HCT116 (cell line): ENCODE measurements around the gene MEAK7. TPM values are rescaled to one million over a fixed set of nuclear protein-coding genes. Genes with fewer than 3 reads are reported as not detected.

Experiments used
- ATAC-seq: fragments of 200-7000 bp; cut with Tn5 transposase; 2 replicates; pipeline ENCODE4 v1.9.1; 2020; ENCODE audit warnings: mild to moderate bottlenecking, moderate library complexity
- BruUV-seq: library from RNA; stranded (reverse); fragments of 400-500 nt; replicated peaks from 2 replicates; lab custom pipeline; 2021; lab: Mats Ljungman, UMichigan
- CTCF ChIA-PET: fragments of 300-600 bp; sonication (Branson Sonifier 250); formaldehyde crosslinking; loops from one replicate; lab custom pipeline; 2021; ENCODE audit warnings: antibody characterized with exemption; lab: Charles Lee
- POLR2A ChIA-PET: fragments of 300-600, 350-600 bp; sonication (Branson Sonifier 250); formaldehyde crosslinking; loops from one replicate; lab custom pipeline; 2021; ENCODE audit warnings: antibody characterized with exemption; lab: Charles Lee
- RAD21 ChIA-PET, 2 experiments: fragments of 300-600 bp; sonication (Branson Sonifier 250); formaldehyde crosslinking; loops; one replicate each; lab custom pipeline; 2023; ENCODE audit warnings: low total read pairs in 2 of 2; ENCODE audit not compliant: uncharacterized antibody in 2 of 2, unreplicated experiment in 2 of 2, low non-redundant PET in 1 of 2; lab: Charles Lee
- DNase-seq: peaks from one replicate; pipeline ENCODE4 v3.0.0-alpha.2; 2010; ENCODE audit warnings: low read depth, low spot score
- H2AFZ ChIP-seq: fragments of 200-600 bp; shearing (Covaris generic), sonication (generic); 2 replicates; pipeline ENCODE4 v1.6.1; 2017; ENCODE audit warnings: low read depth, mixed run types, mixed read lengths, antibody characterized with exemption, low read length; ENCODE audit not compliant: poor library complexity, severe bottlenecking
- H3K27ac ChIP-seq: 2 replicates; pipeline ENCODE4 v1.5.1; 2012; ENCODE audit warnings: low read depth, low read length
- H3K27me3 ChIP-seq: fragments of 200-600 bp; sonication (generic); 2 replicates; pipeline ENCODE4 v1.6.1; 2016; ENCODE audit warnings: mixed run types, low read length, mixed read lengths; ENCODE audit not compliant: insufficient read depth
- H3K36me3 ChIP-seq, 2 experiments: fragments of 200-500 bp in 1 of 2; fragments of 200-600 bp in 1 of 2; sonication (Bioruptor generic) in 1 of 2; sonication (generic) in 1 of 2; 2 replicates each; pipeline versions ENCODE4 v1.5.1 to v1.6.1; 2014 to 2016; ENCODE audit warnings: low read length in 2 of 2, inconsistent platforms in 1 of 2, mixed read lengths in 1 of 2, mixed run types in 1 of 2; ENCODE audit not compliant: insufficient read depth in 2 of 2, control insufficient read depth in 1 of 2
- H3K4me1 ChIP-seq, 2 experiments: fragments of 200-600 bp in 1 of 2; sonication (generic) in 1 of 2; 2 replicates each; pipeline versions ENCODE4 v1.5.1 to v1.6.1; 2012 to 2017; ENCODE audit warnings: low read length in 2 of 2, inconsistent platforms in 1 of 2, mild to moderate bottlenecking in 1 of 2, mixed read lengths in 1 of 2, mixed run types in 1 of 2, moderate library complexity in 1 of 2; ENCODE audit not compliant: insufficient read depth in 2 of 2, control insufficient read depth in 1 of 2
- H3K4me2 ChIP-seq: fragments of 200-600 bp; sonication (generic); 2 replicates; pipeline ENCODE4 v1.6.1; 2017; ENCODE audit warnings: mixed run types, low read length, mixed read lengths
- H3K4me3 ChIP-seq, 2 experiments: fragments of 200-600 bp in 1 of 2; sonication (generic) in 1 of 2; replicated peaks in 1 of 2; 2 replicates each; pipeline ENCODE4 v1.5.1; 2011 to 2016; ENCODE audit warnings: low read length in 2 of 2, control low read depth in 1 of 2, low read depth in 1 of 2, mild to moderate bottlenecking in 1 of 2, mixed read lengths in 1 of 2, mixed run types in 1 of 2
- H3K79me2 ChIP-seq: fragments of 200-600 bp; sonication (generic); 2 replicates; pipeline ENCODE4 v1.6.1; 2017; ENCODE audit warnings: mild to moderate bottlenecking, mixed run types, low read length, moderate library complexity, mixed read lengths; ENCODE audit not compliant: insufficient read depth
- H3K9ac ChIP-seq: fragments of 200-600 bp; sonication (generic); 2 replicates; pipeline ENCODE4 v1.6.1; 2016; ENCODE audit warnings: low read length, mixed read lengths
- H3K9me2 ChIP-seq: fragments of 200-600 bp; sonication (generic), shearing (Covaris generic); 2 replicates; pipeline ENCODE4 v1.6.1; 2017; ENCODE audit warnings: mixed run types, mild to moderate bottlenecking, moderate library complexity; ENCODE audit not compliant: insufficient read depth
- H3K9me3 ChIP-seq, 2 experiments: fragments of 200-500 bp in 1 of 2; fragments of 200-600 bp in 1 of 2; sonication (Bioruptor generic) in 1 of 2; sonication (generic) in 1 of 2; 2 replicates each; pipeline ENCODE4 v1.6.1; 2014 to 2017; ENCODE audit warnings: low read length in 2 of 2, mixed read lengths in 2 of 2, inconsistent platforms in 1 of 2, low read depth in 1 of 2, mild to moderate bottlenecking in 1 of 2, mixed run types in 1 of 2, moderate library complexity in 1 of 2; ENCODE audit not compliant: control insufficient read depth in 1 of 2, insufficient read depth in 1 of 2
- H4K20me1 ChIP-seq: fragments of 200-600 bp; sonication (generic), shearing (Covaris generic); 2 replicates; pipeline ENCODE4 v1.6.1; 2017; ENCODE audit warnings: mixed run types, mild to moderate bottlenecking, moderate library complexity; ENCODE audit not compliant: insufficient read depth
- CBX3 ChIP-seq: IDR thresholded peaks from 2 replicates; pipeline ENCODE4 v1.6.1; 2012; ENCODE audit warnings: low read depth
- CEBPB ChIP-seq: IDR thresholded peaks from 2 replicates; pipeline ENCODE4 v1.6.1; 2012; ENCODE audit warnings: low read depth
- EGR1 ChIP-seq: IDR thresholded peaks from 2 replicates; pipeline ENCODE4 v1.6.1; 2012; ENCODE audit warnings: low read depth
- ELF1 ChIP-seq: IDR thresholded peaks from 2 replicates; pipeline ENCODE4 v1.6.1; 2012; ENCODE audit warnings: low read depth, borderline replicate concordance
- EZH2 ChIP-seq: fragments of 200-600 bp; sonication (generic); IDR thresholded peaks from 2 replicates; pipeline ENCODE4 v1.6.1; 2017; ENCODE audit warnings: antibody characterized with exemption, mixed run types
- EZH2phosphoT487 ChIP-seq: fragments of 200-600 bp; IDR thresholded peaks from 2 replicates; pipeline ENCODE4 v1.6.1; 2018; ENCODE audit warnings: antibody characterized with exemption, borderline replicate concordance
- FOSL1 ChIP-seq: IDR thresholded peaks from 2 replicates; pipeline ENCODE4 v1.6.1; 2012; ENCODE audit warnings: low read depth
- JUND ChIP-seq: IDR thresholded peaks from 2 replicates; pipeline ENCODE4 v1.6.1; 2012
- POLR2AphosphoS5 ChIP-seq: IDR thresholded peaks from 2 replicates; pipeline ENCODE4 v1.6.1; 2011; ENCODE audit warnings: mild to moderate bottlenecking, low read depth, low read length, moderate library complexity
- RAD21 ChIP-seq: IDR thresholded peaks from 2 replicates; pipeline ENCODE4 v1.6.1; 2012; ENCODE audit warnings: low read depth, mild to moderate bottlenecking
- SIN3A ChIP-seq: IDR thresholded peaks from 2 replicates; pipeline ENCODE4 v1.6.1; 2012; ENCODE audit warnings: low read depth
- SP1 ChIP-seq: IDR thresholded peaks from 2 replicates; pipeline ENCODE4 v1.6.1; 2012; ENCODE audit warnings: low read depth
- SRF ChIP-seq: IDR thresholded peaks from 2 replicates; pipeline ENCODE4 v1.6.1; 2012; ENCODE audit warnings: low read depth
- TCF7L2 ChIP-seq: IDR thresholded peaks from 2 replicates; pipeline ENCODE4 v1.7.0; 2011; ENCODE audit warnings: borderline replicate concordance, inconsistent platforms; ENCODE audit not compliant: insufficient read depth, insufficient read length; ENCODE audit errors: extremely low read depth
- YY1 ChIP-seq: IDR thresholded peaks from 2 replicates; pipeline ENCODE4 v1.6.1; 2011; ENCODE audit warnings: low read length, low read depth, moderate library complexity, mild to moderate bottlenecking; ENCODE audit not compliant: insufficient replicate concordance; ENCODE audit errors: extremely low read depth
- ZFX ChIP-seq: fragments of 450-650 bp; IDR thresholded peaks from 2 replicates; pipeline ENCODE4 v1.6.1; 2017
- intact Hi-C: fragments of 100-400 bp; cut with micrococcal nuclease; formaldehyde crosslinking; loops from 2 replicates; pipeline ENCODE4 v1.10.0; 2022
- total RNA-seq: library from RNA; stranded (reverse); gene quantifications from one replicate; pipeline ENCODE4 v1.2.1, GENCODE V29; 2021; ENCODE audit not compliant: unreplicated experiment
- TF ChIP-seq, protein P1 (sequence below): IDR thresholded peaks from 2 replicates; pipeline ENCODE4 v1.6.1; 2012
- TF ChIP-seq, protein P2 (sequence below), 3 experiments: fragments of 200-600 bp in 1 of 3; sonication (generic) in 1 of 3; IDR thresholded peaks in 2 of 3; conservative IDR thresholded peaks in 1 of 3; 2 replicates each; pipeline ENCODE4 v1.5.1; 2012 to 2017; ENCODE audit warnings: low read depth in 2 of 3, low read length in 2 of 3, antibody characterized with exemption in 1 of 3, borderline replicate concordance in 1 of 3, control low read depth in 1 of 3, mild to moderate bottlenecking in 1 of 3, mixed read lengths in 1 of 3, mixed run types in 1 of 3, moderate library complexity in 1 of 3; ENCODE audit not compliant: insufficient read depth in 1 of 3
- TF ChIP-seq, protein P3 (sequence below): IDR thresholded peaks from 2 replicates; pipeline ENCODE4 v1.6.1; 2011; ENCODE audit warnings: mild to moderate bottlenecking, low read length, moderate library complexity; ENCODE audit not compliant: insufficient replicate concordance; ENCODE audit errors: extremely low read depth
- TF ChIP-seq, protein P4 (sequence below): IDR thresholded peaks from 2 replicates; pipeline ENCODE4 v1.6.1; 2012; ENCODE audit warnings: low read depth

The MEAK7 gene
- total RNA-seq, 1 experiment from 2014 or later, result 32.2 TPM

DNA sequence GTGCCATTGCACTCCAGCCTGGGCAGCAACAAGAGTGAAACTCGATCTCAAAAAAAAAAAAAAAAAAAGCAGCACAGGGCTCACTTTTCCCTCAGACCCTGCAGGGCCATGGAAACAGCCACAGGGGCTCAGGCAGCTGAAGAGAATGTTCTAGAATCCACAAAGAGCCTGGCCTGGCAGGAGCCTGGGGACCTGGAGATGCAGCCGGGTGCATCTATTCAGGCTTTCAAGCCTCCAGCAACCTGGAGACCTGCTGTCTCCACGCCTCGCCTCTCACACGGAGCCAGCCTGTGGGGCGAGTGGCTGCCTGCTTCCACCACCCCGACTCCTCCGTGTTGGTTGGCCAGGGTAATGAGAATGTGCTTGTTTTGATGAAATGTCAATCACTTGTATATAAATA is 44.0 kb upstream of the MEAK7 start:
- H4K20me1 ChIP-seq, result no peaks in the 10 kb centered on the region
- no peaks in the 10 kb centered on the region for H3K79me2 ChIP-seq
- H3K9ac ChIP-seq, result no peak overlapping the region
- H3K4me2 ChIP-seq, result no peak overlapping the region
- H3K9me3 ChIP-seq, result no peaks in the 10 kb centered on the region
- 0 out of 2 replicates have a peak, but pooled peaks have one; percentile 15 for ATAC-seq
- no peak overlapping the region for H2AFZ ChIP-seq
- BruUV-seq, result no TSS peak
- no peaks in the 10 kb centered on the region for H3K9me2 ChIP-seq
- intact Hi-C loops, result no loop called here
- no peaks in the 10 kb centered on the region for H3K36me3 ChIP-seq
- no peaks in the 10 kb centered on the region for H3K27me3 ChIP-seq
- no peak overlapping the region for H3K4me3 ChIP-seq
- H3K27ac ChIP-seq, result no peak overlapping the region
- ChIA-PET RAD21 (no interaction called here), POLR2A (no interaction called here), CTCF (no interaction called here)
- TF ChIP-seq CBX3 (no peak), SRF (no peak), TCF7L2 (no peak), JUND (no peak), ZFX (no peak), FOSL1 (no peak), ELF1 (no peak), EZH2 (no peak), POLR2AphosphoS5 (no peak), EZH2phosphoT487 (no peak), RAD21 (no peak), EGR1 (no peak), CEBPB (no peak), YY1 (no peak), SP1 (no peak), SIN3A (no peak)
- TF ChIP-seq, protein P1, sequence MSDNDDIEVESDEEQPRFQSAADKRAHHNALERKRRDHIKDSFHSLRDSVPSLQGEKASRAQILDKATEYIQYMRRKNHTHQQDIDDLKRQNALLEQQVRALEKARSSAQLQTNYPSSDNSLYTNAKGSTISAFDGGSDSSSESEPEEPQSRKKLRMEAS, result no peak
- TF ChIP-seq, protein P2, sequence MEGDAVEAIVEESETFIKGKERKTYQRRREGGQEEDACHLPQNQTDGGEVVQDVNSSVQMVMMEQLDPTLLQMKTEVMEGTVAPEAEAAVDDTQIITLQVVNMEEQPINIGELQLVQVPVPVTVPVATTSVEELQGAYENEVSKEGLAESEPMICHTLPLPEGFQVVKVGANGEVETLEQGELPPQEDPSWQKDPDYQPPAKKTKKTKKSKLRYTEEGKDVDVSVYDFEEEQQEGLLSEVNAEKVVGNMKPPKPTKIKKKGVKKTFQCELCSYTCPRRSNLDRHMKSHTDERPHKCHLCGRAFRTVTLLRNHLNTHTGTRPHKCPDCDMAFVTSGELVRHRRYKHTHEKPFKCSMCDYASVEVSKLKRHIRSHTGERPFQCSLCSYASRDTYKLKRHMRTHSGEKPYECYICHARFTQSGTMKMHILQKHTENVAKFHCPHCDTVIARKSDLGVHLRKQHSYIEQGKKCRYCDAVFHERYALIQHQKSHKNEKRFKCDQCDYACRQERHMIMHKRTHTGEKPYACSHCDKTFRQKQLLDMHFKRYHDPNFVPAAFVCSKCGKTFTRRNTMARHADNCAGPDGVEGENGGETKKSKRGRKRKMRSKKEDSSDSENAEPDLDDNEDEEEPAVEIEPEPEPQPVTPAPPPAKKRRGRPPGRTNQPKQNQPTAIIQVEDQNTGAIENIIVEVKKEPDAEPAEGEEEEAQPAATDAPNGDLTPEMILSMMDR (IDR thresholded peaks at IDR 0.05 in 2 of 3, conservative IDR thresholded peaks at IDR 0.05 in 1 of 3; ENCODE audit: borderline replicate concordance in 1 of 3, insufficient read depth in 1 of 3, low read depth in 2 of 3, low read length in 2 of 3), result no peak
- TF ChIP-seq, protein P3, sequence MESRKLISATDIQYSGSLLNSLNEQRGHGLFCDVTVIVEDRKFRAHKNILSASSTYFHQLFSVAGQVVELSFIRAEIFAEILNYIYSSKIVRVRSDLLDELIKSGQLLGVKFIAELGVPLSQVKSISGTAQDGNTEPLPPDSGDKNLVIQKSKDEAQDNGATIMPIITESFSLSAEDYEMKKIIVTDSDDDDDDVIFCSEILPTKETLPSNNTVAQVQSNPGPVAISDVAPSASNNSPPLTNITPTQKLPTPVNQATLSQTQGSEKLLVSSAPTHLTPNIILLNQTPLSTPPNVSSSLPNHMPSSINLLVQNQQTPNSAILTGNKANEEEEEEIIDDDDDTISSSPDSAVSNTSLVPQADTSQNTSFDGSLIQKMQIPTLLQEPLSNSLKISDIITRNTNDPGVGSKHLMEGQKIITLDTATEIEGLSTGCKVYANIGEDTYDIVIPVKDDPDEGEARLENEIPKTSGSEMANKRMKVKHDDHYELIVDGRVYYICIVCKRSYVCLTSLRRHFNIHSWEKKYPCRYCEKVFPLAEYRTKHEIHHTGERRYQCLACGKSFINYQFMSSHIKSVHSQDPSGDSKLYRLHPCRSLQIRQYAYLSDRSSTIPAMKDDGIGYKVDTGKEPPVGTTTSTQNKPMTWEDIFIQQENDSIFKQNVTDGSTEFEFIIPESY, result no peak
- TF ChIP-seq, protein P4, sequence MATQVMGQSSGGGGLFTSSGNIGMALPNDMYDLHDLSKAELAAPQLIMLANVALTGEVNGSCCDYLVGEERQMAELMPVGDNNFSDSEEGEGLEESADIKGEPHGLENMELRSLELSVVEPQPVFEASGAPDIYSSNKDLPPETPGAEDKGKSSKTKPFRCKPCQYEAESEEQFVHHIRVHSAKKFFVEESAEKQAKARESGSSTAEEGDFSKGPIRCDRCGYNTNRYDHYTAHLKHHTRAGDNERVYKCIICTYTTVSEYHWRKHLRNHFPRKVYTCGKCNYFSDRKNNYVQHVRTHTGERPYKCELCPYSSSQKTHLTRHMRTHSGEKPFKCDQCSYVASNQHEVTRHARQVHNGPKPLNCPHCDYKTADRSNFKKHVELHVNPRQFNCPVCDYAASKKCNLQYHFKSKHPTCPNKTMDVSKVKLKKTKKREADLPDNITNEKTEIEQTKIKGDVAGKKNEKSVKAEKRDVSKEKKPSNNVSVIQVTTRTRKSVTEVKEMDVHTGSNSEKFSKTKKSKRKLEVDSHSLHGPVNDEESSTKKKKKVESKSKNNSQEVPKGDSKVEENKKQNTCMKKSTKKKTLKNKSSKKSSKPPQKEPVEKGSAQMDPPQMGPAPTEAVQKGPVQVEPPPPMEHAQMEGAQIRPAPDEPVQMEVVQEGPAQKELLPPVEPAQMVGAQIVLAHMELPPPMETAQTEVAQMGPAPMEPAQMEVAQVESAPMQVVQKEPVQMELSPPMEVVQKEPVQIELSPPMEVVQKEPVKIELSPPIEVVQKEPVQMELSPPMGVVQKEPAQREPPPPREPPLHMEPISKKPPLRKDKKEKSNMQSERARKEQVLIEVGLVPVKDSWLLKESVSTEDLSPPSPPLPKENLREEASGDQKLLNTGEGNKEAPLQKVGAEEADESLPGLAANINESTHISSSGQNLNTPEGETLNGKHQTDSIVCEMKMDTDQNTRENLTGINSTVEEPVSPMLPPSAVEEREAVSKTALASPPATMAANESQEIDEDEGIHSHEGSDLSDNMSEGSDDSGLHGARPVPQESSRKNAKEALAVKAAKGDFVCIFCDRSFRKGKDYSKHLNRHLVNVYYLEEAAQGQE, result no peak
- peaks cover 2 to 7% of the 10 kb centered on the region in 2 experiments; a peak in 1 of 4 replicates for H3K4me1 ChIP-seq
- DNase-seq, result no peak
